GM10248 (cell line): ENCODE measurements around the gene PYGB.

Source experiments
- CTCF ChIA-PET: fragments of 300-600 bp; sonication (Branson Sonifier 250); formaldehyde crosslinking; extraction: SDS; loops from one replicate; lab custom pipeline; 2021; ENCODE audit warnings: antibody characterized with exemption; lab: Yijun Ruan, JAX
- POLR2A ChIA-PET: fragments of 350-650 bp; sonication (Branson Sonifier 250); formaldehyde crosslinking; extraction: SDS; loops from one replicate; lab custom pipeline; 2020; ENCODE audit warnings: antibody characterized with exemption; lab: Yijun Ruan, JAX
- DNase-seq: peaks from one replicate; pipeline ENCODE4 v3.0.0; 2012; ENCODE audit errors: extremely low spot score
- CTCF ChIP-seq: IDR thresholded peaks from 2 replicates; pipeline ENCODE4 v1.5.1; 2012; ENCODE audit warnings: mild to moderate bottlenecking, low read depth; ENCODE audit errors: extremely low read depth, missing control alignments, control extremely low read depth

PYGB gene

GRCh38 chr20:25204550-25205276 is 43.2 kb upstream of the PYGB start:
- TF ChIP-seq CTCF: no peak
- ChIA-PET CTCF (interaction anchor here (0.7 to 1.9 kb wide), 3 partner anchors 9 to 19 kb away, joined by 3 to 7 read pairs (median 4); partner anchors contain the start of gene ENTPD6), POLR2A (no interaction called here)
- DNase-seq: no peak

GRCh38 chr20:25205277-25206062 is 42.4 kb upstream of the PYGB start:
- ChIA-PET CTCF (interaction anchor here (0.7 to 1.9 kb wide), 2 partner anchors 9 to 19 kb away, joined by 3 to 4 read pairs; no protein-coding TSS in a partner anchor), POLR2A (no interaction called here)
- no peak for DNase-seq
- TF ChIP-seq CTCF: no peak

- no peak for DNase-seq
- CTCF ChIA-PET: interaction anchor here (1.9 kb wide), 1 partner anchor 8 kb away, joined by 4 read pairs; no protein-coding TSS in a partner anchor
- no peak for TF ChIP-seq CTCF
- POLR2A ChIA-PET: no interaction called here
Measured at GRCh38 chr20:25206063-25206403, 41.9 kb upstream of the PYGB start.

GRCh38 chr20:25206548-25206947 is 41.3 kb upstream of the PYGB start:
- CTCF ChIA-PET: no interaction called here
- POLR2A ChIA-PET: no interaction called here
- DNase-seq: no peak
- TF ChIP-seq CTCF: no peak

- POLR2A ChIA-PET: no interaction called here
- CTCF ChIA-PET: interaction anchor here (1.5 kb wide), 1 partner anchor 10 kb away, joined by 3 read pairs; no protein-coding TSS in a partner anchor
- no peak for TF ChIP-seq CTCF
- DNase-seq: no peak
Measured at GRCh38 chr20:25207149-25207959, 40.5 kb upstream of the PYGB start.
